ENCODE results near the gene PDE2A.

Gene PDE2A

DNA sequence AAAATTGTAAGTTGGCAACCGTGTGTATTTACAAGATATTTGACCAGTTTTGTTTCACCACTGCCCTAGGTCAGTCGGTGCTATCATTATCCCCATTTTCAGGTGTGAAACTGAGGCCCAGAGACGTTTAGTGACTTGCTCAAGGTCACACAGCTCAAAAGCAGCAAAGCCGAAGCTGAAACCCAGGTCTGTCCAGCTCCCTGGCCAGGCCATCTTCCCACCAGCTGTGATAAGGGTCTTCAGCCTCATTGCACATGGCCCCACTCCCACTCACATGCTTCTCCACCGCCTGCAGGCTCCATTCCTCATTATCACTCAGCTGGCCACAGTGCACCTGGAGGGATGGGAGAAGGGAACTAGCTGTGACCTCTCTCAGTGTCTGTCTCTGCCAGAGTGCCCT, 83.2 kb downstream of the PDE2A start:
- DNase-seq (ENCODE audit: low read depth, low spot score): no peak

DNA sequence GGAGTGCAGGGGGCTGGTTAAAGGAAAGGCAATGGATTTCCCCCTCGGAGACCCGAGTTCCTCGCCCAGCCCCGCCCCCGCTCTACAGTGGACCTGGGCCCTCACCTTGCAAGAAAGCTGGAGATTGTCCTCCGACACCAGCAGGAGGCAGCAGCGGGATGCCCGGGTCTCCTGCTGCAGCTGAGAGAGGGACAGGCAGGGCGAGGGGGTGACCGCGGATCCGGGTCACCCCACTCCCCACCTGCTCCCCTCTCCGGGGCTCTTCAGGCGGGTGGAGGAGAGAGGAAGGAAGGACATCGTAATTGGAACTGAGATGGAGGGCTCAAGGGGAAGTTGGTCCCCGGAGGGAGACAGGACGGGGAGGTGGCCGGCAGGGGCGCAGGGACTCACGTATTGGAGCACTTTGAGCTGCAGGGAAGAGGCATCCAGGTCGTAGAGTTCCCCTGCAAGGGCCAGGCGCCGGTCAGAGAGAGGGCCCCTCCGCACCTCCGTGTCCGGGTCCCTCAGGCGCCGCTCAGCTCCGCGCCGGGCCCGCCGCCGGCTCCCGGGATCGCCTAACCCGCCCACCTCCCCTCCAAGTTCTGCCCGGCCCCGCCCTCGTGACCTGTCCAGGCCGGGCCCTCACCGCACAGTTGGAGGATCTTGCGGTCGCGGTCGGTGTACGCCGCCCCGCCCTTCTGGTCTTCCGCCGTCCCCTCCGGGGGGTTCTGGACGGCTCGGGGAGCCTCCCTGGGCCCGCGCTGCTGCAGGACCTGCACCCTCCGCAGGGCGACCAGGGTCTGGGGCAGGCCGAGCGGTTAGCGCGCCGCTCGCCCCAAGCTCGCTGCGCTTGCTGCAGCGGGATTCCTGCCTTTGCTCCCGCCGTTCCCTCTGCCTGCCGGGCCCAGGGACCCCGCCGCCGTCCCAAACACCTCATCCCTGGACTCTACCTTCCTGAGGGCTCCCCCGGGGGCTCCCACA, 84.1 kb downstream of the PDE2A start:
- no peak for DNase-seq (ENCODE audit: low read depth, low spot score)

GRCh38 chr11:72588421-72589410, 85.5 kb downstream of the PDE2A start:
- no peak for DNase-seq (ENCODE audit: low read depth, low spot score)

DNA sequence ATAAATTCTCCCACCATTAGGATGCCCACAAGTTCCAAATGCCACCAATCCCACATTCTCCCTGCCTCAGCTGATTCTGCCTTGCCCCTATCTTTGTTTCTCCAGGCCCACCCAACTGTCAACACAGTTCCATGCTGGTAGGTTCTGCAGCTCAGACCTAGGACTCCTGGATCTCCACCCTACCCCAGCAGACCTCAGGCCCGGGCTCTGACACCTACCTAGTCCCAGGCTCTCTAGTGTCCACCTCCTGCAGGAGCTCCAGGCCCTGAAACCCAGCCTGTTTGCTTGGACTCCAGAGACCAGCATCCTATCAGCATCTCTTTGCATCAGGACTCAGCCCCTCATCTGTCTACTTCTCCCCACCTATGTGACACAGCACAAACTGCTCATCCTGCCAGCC, 86.5 kb downstream of the PDE2A start:
- DNase-seq (ENCODE audit: low read depth, low spot score): no peak

GRCh38 chr11:72586321-72587090, 87.7 kb downstream of the PDE2A start:
- DNase-seq (ENCODE audit: low read depth, low spot score): no peak

DNA sequence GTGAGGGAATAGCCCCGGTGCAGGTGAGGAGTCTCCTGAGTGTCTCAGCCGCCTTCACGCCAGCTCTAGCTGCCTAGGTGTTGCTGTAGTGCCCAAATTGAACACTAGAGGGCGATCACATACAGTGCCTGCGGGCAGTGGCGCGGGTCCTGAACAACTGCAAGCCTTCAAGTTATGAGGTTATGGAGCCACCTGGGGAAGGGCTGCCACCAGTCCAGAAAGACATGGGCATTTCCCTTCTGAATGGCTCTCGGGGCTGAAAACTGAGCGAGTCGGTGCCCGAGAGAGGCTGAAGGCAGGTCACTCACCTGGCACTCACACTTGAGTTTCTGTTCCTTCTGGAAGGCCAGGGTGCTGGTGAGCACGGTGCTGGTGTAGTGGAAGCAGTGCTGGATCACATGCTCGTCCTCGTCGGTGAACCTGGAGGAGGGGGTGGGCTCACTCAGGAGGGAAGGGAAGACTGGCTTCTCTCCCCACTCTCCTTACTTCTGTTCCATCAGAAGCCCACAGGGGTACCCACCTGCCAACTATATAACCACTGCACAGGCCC, 88.4 kb downstream of the PDE2A start:
- DNase-seq (ENCODE audit: low read depth, low spot score): peak; percentile 38

DNA sequence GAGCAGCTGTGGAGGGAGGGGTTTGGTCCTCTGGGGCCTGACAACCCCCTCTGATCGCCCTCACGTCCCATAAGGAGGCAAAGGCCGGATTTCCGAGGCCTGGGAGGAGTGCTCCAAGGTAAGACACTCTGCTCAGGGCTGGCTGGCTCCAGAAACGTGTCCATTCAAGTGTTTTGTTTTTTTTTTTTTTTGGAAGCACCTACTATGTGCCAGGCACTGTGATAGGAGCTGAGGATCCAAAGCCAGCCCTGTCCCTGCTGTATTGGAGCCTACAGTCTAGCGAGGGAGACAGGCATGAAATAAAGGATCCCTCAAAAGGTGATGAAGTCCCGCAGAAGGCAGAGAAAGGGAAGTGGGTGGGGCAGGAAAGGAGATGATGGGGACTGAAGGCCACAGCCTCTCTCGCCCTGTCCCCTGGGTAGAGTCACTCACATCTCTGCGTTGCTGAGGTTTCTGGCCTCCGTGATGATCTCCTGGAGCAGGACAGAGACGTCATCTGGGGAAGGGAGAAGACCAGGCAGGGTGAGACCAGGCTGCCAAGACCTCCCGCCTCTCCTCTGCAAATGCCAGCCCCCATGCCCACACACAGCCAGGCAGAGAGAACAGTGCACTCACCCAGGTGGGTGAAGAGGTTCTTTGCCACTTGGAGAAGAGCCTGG, 89.2 kb downstream of the PDE2A start:
- DNase-seq (ENCODE audit: low read depth, low spot score): no peak

DNA sequence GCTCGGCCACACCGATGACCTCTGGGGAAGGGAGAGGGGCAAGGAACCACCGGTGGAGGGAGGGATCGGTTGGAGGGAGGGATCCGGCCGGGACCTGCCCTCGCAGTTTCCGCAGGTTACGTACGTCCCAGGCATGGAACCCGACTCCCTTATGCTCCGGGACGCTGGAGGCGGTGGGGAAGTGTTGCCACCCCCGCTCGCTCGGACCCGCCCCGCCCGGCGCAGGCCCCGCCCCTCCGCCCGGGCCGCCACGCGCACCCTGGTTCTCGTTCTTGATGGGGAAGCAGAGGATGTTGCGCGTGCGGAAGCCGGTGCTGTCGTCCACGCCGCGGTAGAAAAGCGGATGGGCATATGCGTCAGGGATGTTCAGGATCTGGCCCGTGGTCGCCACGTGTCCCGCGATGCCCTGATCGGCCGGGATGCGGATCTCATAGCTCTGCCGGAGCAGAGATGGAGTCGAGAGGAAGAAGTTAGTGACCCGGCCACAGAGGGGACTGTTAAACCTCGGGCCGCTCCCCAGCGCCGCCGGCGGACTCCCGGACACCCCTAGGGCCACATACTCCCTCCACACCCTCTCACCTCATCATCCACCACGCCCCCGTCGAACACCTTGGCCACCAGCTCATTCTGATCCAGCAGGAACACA, 89.8 kb downstream of the PDE2A start:
- DNase-seq (ENCODE audit: low read depth, low spot score): no peak

DNA sequence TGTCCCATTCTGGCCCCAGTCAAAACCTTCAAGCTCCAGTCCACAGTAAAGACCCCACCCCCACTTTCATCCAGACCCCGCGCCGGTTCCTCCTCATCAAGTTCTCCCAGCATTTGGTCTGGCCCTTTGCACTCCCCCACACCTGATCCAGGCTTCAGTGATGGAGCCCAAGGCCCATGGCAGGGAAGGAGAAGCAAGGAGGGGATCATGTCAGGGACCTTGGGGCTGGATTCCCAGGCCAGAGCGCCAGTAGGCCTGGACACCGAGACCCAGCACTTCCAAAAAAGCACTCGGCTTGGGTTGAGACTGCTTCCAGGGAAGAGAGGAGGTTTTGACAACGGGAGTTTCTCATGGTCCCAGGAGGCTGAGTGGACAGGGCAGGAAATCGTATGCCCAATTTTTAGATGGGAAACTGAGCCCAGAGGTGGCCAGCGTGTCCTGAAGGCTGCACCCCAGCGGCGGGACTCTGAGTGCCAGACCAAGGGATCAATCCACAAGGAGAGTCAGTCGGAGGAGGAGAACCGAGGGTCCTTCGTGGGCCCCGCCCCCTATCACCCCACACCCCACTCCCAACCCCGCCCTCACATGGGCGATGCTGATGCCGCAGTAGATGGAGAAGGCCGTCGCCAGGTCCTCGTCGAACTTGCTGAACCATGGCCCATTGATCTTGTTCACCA, 90.5 kb downstream of the PDE2A start:
- no peak for DNase-seq (ENCODE audit: low read depth, low spot score)

GRCh38 chr11:72583177-72583553, 91.1 kb downstream of the PDE2A start:
- DNase-seq (ENCODE audit: low read depth, low spot score): no peak

GRCh38 chr11:72582206-72583176, 91.7 kb downstream of the PDE2A start:
- no peak for DNase-seq (ENCODE audit: low read depth, low spot score)

DNA sequence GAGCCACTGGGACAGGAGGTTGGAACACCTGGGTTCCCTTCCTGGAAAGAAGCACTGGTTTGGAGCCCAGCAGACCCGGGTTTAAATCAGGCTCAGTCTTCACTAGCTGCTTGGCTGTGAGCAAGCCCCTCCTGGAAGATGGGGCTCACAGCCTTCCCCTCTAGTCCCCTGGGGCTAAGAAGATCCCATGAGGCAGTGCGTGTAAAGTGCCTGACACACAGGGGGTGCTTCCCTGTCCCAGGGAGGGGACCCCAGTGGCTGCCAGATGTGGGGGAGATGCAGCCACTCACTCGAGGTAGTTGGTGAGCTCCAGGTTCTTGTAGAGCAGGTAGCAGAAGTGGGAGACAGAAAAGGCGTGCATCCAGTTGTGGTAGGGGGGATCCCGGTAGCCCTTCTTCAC, 93.2 kb downstream of the PDE2A start:
- no peak for DNase-seq (ENCODE audit: low read depth, low spot score)

DNA sequence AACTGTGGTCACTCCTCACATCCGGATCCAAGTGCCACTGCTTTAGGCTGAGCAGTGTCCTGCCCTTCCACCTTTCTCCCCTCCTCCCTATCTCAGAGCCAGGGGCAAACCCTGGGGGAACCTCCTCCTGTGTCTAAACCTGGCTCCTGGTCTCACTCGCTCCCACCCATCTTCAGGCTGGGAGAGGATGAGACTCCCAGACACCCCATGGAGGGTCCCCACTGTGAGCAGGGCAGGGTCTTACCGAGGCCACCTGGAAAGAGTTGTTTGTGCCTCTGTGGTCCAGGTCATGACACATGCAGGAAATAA, 93.6 kb downstream of the PDE2A start:
- DNase-seq (ENCODE audit: low read depth, low spot score): no peak

GRCh38 chr11:72579816-72580641, 94.2 kb downstream of the PDE2A start:
- no peak for DNase-seq (ENCODE audit: low read depth, low spot score)

GRCh38 chr11:72578991-72579815, 95.0 kb downstream of the PDE2A start:
- DNase-seq (ENCODE audit: low read depth, low spot score): no peak

DNA sequence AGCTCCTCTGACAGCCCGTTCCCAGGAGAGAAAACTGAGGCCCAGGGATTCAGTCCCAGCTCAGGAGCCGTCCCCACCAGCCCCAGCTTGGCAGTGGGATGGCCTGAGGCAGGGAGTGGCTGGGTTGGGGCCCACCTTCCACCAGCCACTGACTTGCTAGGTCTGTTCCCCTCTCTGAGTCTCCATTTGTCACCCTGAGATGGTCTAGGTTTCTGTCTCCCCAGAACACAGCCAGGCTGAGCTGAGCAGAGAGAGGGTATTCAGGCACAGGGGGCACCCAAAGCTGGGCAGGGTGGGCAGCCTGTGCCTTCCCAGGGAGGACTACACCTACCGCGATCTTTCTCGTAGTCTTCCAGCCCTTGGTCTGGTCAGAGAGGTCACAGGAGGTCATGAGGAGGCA, 95.7 kb downstream of the PDE2A start:
- DNase-seq (ENCODE audit: low read depth, low spot score): no peak

DNA sequence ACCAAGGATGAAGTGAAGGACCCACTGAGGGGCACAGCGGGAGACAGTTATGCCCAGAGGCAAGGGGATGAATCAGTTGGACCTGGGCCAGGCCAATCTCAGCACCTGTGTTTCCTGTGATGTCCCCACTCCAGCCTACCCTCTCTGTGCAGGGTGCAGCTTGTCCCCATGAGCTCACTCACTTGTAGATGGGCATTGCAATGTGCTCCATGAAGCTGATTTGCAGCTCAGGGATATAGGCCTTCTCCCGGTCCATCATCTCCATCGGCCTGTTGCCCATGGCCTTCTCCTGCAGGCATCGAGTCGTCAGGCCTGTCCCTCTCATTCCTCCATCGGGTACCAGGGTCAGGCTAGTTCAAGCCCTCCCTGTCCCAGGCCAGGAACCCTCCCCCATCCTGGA, 96.2 kb downstream of the PDE2A start:
- no peak for DNase-seq (ENCODE audit: low read depth, low spot score)
